GM19328 (cell line): ENCODE results near the gene WDR43.

Experiments used
- ATAC-seq: cut with Tn5 transposase; IDR thresholded peaks from one replicate; pipeline ENCODE4 v1.9.1; 2021; ENCODE audit warnings: mild to moderate bottlenecking, moderate library complexity; ENCODE audit not compliant: unreplicated experiment

The WDR43 gene

GRCh38 chr2:28906821-28907220 lies 12.4 kb downstream of the WDR43 start:
- no peak for ATAC-seq

DNA sequence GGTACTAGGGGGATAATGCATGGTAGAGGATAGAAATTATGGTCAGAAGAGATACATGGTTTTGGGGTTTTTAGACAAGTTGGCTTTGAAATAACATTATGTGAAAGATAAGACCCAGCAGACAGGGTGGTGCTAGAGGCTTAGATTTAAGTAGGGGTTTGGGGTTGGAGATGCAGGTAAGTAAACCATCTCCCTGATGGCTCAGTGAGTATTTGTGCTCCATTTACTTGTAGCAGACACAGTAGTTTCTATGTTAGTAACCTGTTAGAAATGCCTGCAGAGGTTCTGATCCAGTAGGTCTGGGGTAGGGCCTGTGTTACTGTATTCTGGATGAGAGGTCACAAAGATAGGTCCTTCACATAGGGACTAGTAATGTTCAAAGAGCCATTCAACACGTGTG lies 13.7 kb downstream of the WDR43 start:
- ATAC-seq: no peak

DNA sequence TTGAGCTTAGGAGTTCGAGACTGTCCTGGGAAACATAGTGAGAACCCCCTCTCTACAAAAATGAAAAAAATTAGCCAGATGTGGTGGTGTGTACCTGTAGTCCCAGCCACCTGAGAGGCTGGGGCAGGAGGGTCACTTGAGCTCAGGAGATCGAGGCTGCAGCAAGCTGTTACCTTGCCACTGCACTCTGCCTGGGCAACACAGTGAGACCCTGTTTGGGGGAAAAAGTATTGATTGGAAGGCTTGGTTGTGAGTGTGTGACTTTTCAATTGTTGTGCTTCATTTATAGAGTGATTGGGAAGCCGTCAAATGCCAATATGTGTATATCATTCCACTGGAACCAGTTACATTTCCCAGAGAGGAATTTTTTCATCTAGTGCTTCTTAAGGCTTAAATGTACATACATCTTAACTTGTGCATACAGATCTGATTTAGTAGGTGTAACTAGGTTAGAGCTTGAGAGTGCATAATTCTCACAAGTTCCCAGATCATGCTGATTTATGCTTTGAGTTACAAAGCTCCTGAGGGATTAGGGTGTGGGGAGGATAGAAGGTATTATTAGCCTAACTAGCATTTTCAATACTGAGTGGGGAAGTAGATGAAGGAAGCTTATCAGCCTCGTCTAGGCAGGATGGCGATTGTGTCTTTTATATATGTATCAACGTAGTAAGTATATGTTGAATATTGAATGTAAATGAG lies 15.3 kb downstream of the WDR43 start:
- no peak for ATAC-seq

GRCh38 chr2:28915939-28916338 lies 21.5 kb downstream of the WDR43 start:
- ATAC-seq: no peak

- no peak for ATAC-seq
Measured at GRCh38 chr2:28926847-28927246, 32.4 kb downstream of the WDR43 start.

DNA sequence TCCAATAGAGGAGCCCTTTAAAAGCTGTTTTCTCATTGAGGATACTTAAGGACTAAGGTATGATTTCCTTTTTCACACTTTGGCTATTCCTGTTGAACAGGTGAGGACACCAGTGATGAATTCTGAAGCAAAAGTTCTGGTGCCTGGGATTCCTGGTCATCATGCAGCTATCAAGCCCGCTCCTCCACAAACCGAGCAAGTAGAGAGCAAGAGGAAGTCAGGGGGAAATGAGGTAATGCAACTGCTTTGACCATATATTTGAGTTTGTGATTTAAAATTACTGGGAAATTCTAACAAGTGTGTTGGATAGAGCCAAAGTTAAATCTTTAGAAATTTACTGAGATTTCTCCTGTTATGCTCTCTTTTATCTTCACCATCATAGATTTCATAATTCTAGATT lies 33.0 kb downstream of the WDR43 start:
- ATAC-seq: no peak

GRCh38 chr2:28927878-28928277 lies 33.4 kb downstream of the WDR43 start:
- ATAC-seq: no peak

DNA sequence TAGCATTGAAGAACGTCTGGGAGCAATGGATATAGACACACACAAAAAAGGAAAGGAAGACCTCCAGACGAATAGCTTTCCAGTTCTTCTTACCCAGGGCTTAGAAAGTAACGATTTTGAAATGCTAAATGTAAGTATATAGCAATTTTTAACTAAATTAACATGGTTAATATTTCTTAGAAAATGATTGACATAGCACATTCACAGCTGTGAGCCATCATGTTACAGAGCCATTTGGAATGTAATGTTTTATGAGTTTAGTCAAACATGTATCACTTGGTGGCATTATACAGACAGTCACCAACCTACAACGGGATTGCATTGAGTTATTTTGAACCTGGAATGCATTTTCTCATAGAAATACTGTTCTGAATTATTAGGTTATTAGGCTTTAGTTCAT lies 35.1 kb downstream of the WDR43 start:
- no peak for ATAC-seq

GRCh38 chr2:28930205-28930604 lies 35.7 kb downstream of the WDR43 start:
- no peak for ATAC-seq

GRCh38 chr2:28934769-28935168 lies 40.3 kb downstream of the WDR43 start:
- ATAC-seq: no peak

DNA sequence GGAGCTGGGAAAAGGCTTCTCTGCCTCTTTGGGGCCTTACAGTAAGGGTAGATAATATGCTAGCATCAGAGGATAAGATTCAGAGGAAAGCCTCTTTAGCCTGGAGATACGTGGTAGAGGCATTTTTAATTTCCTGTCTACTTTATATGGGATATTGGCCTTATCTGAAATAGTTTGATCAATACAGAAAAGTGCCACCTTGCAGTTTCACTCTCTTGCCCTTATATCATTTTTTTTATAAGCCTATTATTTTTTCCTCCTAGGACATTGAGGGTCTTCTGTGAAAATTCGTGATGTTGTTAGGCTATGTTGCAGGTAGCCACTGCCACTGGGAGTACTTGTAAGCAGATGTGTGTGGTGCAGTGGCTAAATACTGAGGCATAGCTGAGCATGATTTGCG lies 46.5 kb downstream of the WDR43 start:
- no peak for ATAC-seq

DNA sequence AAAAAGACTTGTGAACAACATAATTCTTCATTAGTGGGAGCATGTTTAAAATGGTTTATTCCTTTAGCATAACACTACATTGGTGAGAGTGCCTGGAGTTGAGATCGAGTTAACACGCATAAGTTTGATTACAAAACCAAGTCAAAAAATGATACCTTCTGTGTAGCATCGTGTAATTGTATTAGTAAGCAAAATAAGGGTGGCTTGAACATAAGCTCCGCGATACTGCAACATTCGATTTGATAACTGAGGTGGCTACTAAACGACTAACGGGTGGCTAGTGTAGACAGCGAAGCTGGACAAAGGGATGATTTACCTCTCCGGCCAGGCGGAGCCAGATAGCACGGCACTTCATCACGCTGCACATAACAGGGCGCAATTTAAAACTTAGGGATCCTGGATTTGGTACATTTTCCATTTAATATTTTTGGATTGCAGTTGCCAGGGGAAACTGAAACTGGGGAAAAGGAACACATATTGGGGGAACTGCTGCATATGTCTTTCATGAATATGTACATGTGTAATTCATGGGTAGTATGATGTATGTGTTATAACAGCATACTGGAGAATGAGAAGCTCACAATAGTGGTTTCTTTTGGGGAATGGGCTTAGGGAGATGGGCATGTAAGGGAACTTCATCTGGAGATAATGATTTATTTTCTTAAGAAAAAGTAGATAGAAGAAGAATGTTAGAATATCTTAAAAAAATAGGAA lies 50.2 kb downstream of the WDR43 start:
- ATAC-seq: no peak

GRCh38 chr2:28948160-28948559 lies 53.7 kb downstream of the WDR43 start:
- no peak for ATAC-seq

DNA sequence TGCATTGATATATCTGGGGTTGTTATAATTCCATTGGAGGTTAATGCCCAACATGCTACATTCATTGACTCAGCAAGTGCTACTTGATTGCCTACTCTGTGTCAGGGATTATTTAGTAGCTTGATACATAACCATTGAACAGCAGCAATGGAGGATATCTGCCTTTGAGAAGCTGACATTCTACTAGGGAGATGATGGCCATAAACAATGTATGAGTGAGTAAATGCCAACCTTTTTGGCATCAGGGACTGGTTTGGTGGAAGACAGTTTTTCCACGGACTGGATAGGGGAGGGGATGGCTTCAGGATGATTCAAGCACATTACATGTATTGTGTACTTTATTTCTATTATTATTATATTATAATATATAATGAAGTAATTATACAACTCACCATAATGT lies 54.7 kb downstream of the WDR43 start:
- no peak for ATAC-seq

- no peak for ATAC-seq
Measured at GRCh38 chr2:28949617-28950305, 55.3 kb downstream of the WDR43 start.

GRCh38 chr2:28950941-28951630 lies 56.6 kb downstream of the WDR43 start:
- ATAC-seq: no peak

GRCh38 chr2:28951910-28952835 lies 57.7 kb downstream of the WDR43 start:
- no peak for ATAC-seq

DNA sequence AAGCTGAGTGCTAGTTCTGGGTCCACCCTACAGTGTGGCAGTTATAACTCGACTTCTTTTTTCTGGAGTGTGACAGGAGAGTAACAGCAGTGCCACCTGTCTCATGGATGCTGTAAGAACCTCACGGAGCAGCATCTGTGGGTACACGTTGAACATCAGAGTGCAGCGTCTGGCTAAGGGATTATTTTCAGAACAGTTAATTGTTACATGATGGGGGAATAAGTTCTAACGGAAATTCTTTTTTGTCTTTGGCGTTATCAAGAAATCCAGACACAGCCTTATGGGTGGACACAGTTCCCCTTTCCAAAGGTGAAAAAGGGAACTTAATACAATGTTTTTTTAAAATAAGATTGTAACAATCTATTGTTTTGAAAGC lies 58.4 kb downstream of the WDR43 start:
- no peak for ATAC-seq

DNA sequence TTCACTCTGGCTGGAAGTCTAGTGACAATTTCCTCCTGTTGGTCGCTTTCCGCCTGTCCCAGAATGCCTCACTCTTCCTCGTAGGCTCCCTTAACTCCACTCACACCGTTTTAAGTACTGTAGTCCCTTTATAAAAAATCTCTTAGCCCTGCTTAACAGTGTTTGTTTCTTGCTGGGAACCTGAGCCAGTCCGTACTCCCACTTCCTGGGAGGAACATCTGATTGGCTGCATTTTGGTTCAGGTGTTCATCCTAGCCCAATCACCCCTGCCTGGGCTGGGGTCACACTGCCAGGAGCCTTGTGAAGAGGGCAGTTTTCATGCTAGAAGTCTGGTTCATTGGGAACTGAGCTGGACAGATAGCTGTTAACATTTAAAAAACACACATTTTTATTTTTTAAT lies 61.0 kb downstream of the WDR43 start:
- ATAC-seq: no peak

DNA sequence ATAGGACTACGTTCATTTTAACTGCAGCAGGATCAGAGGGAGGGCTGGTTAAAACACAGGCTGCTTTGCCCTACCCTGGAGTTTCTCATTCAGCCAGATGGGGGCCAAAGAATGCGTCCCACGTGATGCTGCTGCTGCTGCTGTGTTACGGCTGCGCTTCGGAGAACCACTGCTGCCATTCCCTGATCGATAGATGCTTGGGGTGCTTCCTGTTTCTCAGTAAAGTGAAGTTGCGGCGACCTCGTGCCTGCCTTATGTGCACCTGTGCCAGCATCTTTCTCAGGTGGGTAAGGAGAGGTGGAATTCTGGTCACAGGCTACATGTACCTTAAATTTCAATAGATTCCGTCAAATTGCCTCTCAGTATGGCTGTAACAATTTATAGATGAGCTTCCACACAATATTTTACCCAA lies 62.0 kb downstream of the WDR43 start:
- no peak for ATAC-seq

GRCh38 chr2:28956890-28957289 lies 62.4 kb downstream of the WDR43 start:
- no peak for ATAC-seq
